SU-DHL-6 (cell line): ENCODE results near the gene RELA.

ENCODE experiments used
- H2AFZ ChIP-seq: fragments of 200-600 bp; sonication (generic); 2 replicates; pipeline ENCODE4 v1.6.1; 2014; ENCODE audit warnings: low read depth, mild to moderate bottlenecking, moderate library complexity, mixed read lengths, antibody characterized with exemption, low read length; ENCODE audit not compliant: severe bottlenecking
- H3F3A ChIP-seq: fragments of 200-600 bp; shearing (Covaris generic); 2 replicates; pipeline ENCODE4 v1.6.0; 2016; ENCODE audit warnings: antibody characterized with exemption, mild to moderate bottlenecking; ENCODE audit not compliant: insufficient read depth
- H3K27ac ChIP-seq: fragments of 200-600 bp; sonication (generic); 2 replicates; pipeline ENCODE4 v1.5.1; 2016; ENCODE audit warnings: low read depth, mild to moderate bottlenecking, low read length, moderate library complexity, mixed read lengths
- H3K27me3 ChIP-seq: fragments of 200-600 bp; sonication (generic), shearing (Covaris generic); 2 replicates; pipeline ENCODE4 v1.6.0; 2014; ENCODE audit warnings: mild to moderate bottlenecking, low read length
- H3K36me3 ChIP-seq: fragments of 200-600 bp; sonication (generic); 2 replicates; pipeline ENCODE4 v1.6.1; 2014; ENCODE audit warnings: mild to moderate bottlenecking, low read length, mixed read lengths
- H3K4me2 ChIP-seq: fragments of 300-600, 200-600 bp; shearing (Covaris generic), sonication (generic); 2 replicates; pipeline ENCODE4 v1.6.0; 2014; ENCODE audit warnings: low read length, low read depth, mild to moderate bottlenecking; ENCODE audit not compliant: poor library complexity, severe bottlenecking
- H3K4me3 ChIP-seq: fragments of 200-600 bp; sonication (generic); 2 replicates; pipeline ENCODE4 v1.5.1; 2014; ENCODE audit warnings: antibody characterized with exemption, low read length, mild to moderate bottlenecking, mixed read lengths; ENCODE audit not compliant: insufficient read depth, poor library complexity, severe bottlenecking
- H3K79me2 ChIP-seq: fragments of 200-600 bp; sonication (generic); 2 replicates; pipeline ENCODE4 v1.6.1; 2014; ENCODE audit warnings: mild to moderate bottlenecking, low read length, moderate library complexity; ENCODE audit not compliant: insufficient read depth
- H3K9ac ChIP-seq: fragments of 200-600 bp; sonication (generic); 2 replicates; pipeline ENCODE4 v1.7.0; 2014; ENCODE audit warnings: mild to moderate bottlenecking, low read length
- H3K9me2 ChIP-seq: fragments of 200-600 bp; sonication (generic); replicated peaks from 2 replicates; pipeline ENCODE4 v1.6.1; 2014; ENCODE audit warnings: low read length; ENCODE audit not compliant: insufficient read depth
- H3K9me3 ChIP-seq: fragments of 200-600 bp; sonication (generic); 2 replicates; pipeline ENCODE4 v1.6.1; 2014; ENCODE audit warnings: low read length, mixed read lengths; ENCODE audit not compliant: insufficient read depth
- H4K20me1 ChIP-seq: fragments of 200-600 bp; sonication (generic); 2 replicates; pipeline ENCODE4 v1.6.1; 2014; ENCODE audit warnings: low read depth, mild to moderate bottlenecking, antibody characterized with exemption, low read length, moderate library complexity, mixed read lengths
- EZH2phosphoT487 ChIP-seq: fragments of 200-600 bp; sonication (generic), shearing (Covaris generic); conservative IDR thresholded peaks from 2 replicates; pipeline ENCODE4 v1.6.1; 2018; ENCODE audit warnings: mild to moderate bottlenecking, antibody characterized with exemption, low read length, moderate library complexity, mixed read lengths
- TF ChIP-seq, protein P1 (sequence below): fragments of 200-600 bp; sonication (generic); IDR thresholded peaks from one replicate; pipeline ENCODE4 v1.5.1; 2017; ENCODE audit warnings: antibody characterized with exemption, mild to moderate bottlenecking, low read length, moderate library complexity; ENCODE audit not compliant: insufficient read depth, poor library complexity, severe bottlenecking

The RELA gene

DNA sequence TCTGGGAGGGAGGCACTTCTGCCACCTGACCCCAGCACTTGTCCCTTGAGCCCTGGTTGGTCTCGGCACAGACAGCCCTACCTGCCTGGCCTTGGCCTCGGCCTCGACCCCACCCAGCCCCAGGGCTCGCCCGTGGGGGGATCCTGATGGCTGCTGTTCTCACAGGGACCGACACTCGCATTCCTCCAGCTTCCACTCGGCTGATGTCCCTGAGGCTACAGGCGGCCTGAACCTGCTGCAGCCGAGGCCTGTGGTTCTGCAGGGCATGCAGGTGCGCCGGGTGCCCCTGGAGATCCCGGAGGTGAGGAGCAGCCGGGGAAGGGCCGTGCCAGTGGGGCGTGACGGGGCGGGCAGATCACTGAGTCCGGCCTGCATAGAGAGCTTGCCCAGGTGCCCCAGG is 42.0 kb downstream of the RELA start:
- H4K20me1 ChIP-seq, result no peaks in the 10 kb centered on the region; the same call in 1 of the 2 replicates
- no peak for TF ChIP-seq EZH2phosphoT487
- TF ChIP-seq, protein P1, sequence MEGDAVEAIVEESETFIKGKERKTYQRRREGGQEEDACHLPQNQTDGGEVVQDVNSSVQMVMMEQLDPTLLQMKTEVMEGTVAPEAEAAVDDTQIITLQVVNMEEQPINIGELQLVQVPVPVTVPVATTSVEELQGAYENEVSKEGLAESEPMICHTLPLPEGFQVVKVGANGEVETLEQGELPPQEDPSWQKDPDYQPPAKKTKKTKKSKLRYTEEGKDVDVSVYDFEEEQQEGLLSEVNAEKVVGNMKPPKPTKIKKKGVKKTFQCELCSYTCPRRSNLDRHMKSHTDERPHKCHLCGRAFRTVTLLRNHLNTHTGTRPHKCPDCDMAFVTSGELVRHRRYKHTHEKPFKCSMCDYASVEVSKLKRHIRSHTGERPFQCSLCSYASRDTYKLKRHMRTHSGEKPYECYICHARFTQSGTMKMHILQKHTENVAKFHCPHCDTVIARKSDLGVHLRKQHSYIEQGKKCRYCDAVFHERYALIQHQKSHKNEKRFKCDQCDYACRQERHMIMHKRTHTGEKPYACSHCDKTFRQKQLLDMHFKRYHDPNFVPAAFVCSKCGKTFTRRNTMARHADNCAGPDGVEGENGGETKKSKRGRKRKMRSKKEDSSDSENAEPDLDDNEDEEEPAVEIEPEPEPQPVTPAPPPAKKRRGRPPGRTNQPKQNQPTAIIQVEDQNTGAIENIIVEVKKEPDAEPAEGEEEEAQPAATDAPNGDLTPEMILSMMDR, result no peak
- H3K79me2 ChIP-seq, result peaks cover 31% of the 10 kb centered on the region
- no peak overlapping the region for H3K9ac ChIP-seq
- H3K9me3 ChIP-seq, result no peaks in the 10 kb centered on the region
- no peak overlapping the region for H3K27ac ChIP-seq
- no peaks in the 10 kb centered on the region for H3F3A ChIP-seq
- no peak overlapping the region for H2AFZ ChIP-seq
- H3K9me2 ChIP-seq, result no peaks in the 10 kb centered on the region
- H3K27me3 ChIP-seq, result no peaks in the 10 kb centered on the region
- H3K4me2 ChIP-seq, result no peak overlapping the region
- H3K4me3 ChIP-seq, result no peak overlapping the region
- H3K36me3 ChIP-seq, result no peaks in the 10 kb centered on the region

DNA sequence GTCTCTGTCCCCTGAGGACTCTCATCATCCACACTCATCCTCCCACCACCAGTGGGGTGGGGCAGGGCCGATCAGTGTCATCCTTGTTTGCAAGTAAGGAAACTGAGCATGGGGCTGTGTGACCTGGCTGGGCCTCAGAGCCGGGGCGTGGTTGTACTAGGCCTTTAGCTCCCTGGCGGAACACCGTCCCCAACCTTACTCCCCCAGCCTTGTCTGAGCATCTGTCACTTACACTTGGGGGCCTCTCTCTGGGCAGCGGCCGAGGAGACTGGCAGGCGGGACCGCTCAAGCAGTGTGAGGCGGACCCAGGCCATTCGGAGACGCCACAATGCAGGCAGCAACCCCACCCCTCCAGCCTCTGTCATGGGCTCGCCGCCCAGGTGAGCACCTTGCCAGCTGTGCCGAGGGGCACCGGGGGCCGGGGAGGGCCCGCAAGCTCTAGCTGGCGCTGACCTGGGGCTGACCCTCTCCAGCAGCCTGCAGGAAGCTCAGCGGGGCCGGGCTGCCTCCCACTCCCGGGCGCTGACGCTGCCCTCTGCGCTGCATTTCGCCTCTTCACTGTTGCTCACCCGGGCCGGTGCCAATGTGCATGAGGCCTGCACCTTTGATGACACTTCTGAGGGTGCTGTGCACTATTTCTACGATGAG is 43.3 kb downstream of the RELA start:
- Histone ChIP-seq H3K4me3 (no peak overlapping the region), H3K36me3 (no peaks in the 10 kb centered on the region), H3K27ac (no peak overlapping the region), H2AFZ (no peak overlapping the region), H3K27me3 (no peaks in the 10 kb centered on the region), H3K4me2 (no peak overlapping the region), H4K20me1 (no peaks in the 10 kb centered on the region; the same call in 1 of the 2 replicates), H3K9me3 (no peaks in the 10 kb centered on the region), H3K9ac (no peak overlapping the region), H3K79me2 (peaks cover 35% of the 10 kb centered on the region), H3F3A (no peaks in the 10 kb centered on the region), H3K9me2 (no peaks in the 10 kb centered on the region)
- TF ChIP-seq, protein P1, result no peak
- TF ChIP-seq EZH2phosphoT487, result no peak

DNA sequence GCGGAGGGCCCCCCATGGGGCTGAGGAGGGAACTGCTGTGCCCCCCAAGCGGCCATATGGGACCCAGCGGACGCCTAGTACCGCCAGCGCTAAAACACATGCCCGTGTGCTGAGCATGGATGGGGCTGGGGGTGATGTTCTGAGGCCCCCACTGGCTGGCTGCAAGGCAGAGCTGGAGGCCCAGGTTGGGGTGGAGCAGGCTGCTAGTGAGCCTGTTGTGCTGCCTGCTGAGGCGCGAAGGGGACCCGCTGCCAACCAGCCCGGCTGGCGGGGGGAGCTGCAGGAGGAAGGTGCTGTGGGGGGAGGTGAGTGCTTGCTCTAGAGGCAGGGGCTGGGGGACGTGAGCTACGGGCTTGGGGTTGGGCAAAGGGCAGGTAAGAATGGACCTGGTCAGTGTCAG is 44.0 kb downstream of the RELA start:
- H3K4me3 ChIP-seq, result no peak overlapping the region
- TF ChIP-seq, protein P1, result no peak
- no peak for TF ChIP-seq EZH2phosphoT487
- no peaks in the 10 kb centered on the region; the same call in 1 of the 2 replicates for H4K20me1 ChIP-seq
- no peaks in the 10 kb centered on the region for H3K36me3 ChIP-seq
- H2AFZ ChIP-seq, result no peak overlapping the region
- H3F3A ChIP-seq, result no peaks in the 10 kb centered on the region
- no peak overlapping the region for H3K9ac ChIP-seq
- H3K9me2 ChIP-seq, result no peaks in the 10 kb centered on the region
- H3K79me2 ChIP-seq, result peaks cover 35% of the 10 kb centered on the region
- H3K9me3 ChIP-seq, result no peaks in the 10 kb centered on the region
- no peak overlapping the region for H3K4me2 ChIP-seq
- H3K27me3 ChIP-seq, result no peaks in the 10 kb centered on the region
- H3K27ac ChIP-seq, result no peak overlapping the region
